Mesodermal cell (in vitro differentiated cells): ENCODE data around the gene VPS35L.
"Not testable (repeated sequence)": the region's sequence is repeated elsewhere in the genome, so short reads cannot be mapped to it uniquely, and the experiment has no call there.

Source experiments
- H3K27ac ChIP-seq: 2 replicates; pipeline ENCODE4 v1.7.0; 2013; ENCODE audit warnings: mild to moderate bottlenecking, low read depth, low read length, moderate library complexity; ENCODE audit not compliant: severe bottlenecking
- H3K36me3 ChIP-seq: 2 replicates; pipeline ENCODE4 v1.7.1; 2013; ENCODE audit warnings: mild to moderate bottlenecking, low read length, moderate library complexity; ENCODE audit not compliant: control insufficient read depth, insufficient read depth
- H3K4me1 ChIP-seq: one replicate; pipeline ENCODE4 v1.7.1; 2013; ENCODE audit warnings: mild to moderate bottlenecking, low read length; ENCODE audit not compliant: insufficient read depth, control insufficient read depth, poor library complexity, severe bottlenecking
- H3K4me3 ChIP-seq: 2 replicates; pipeline ENCODE4 v1.7.0; 2013; ENCODE audit warnings: low read length, control low read depth, mild to moderate bottlenecking; ENCODE audit not compliant: insufficient read depth, poor library complexity, severe bottlenecking; ENCODE audit errors: extremely low read depth
- H3K9me3 ChIP-seq: 2 replicates; pipeline ENCODE4 v1.7.1; 2013; ENCODE audit warnings: mild to moderate bottlenecking, low read length, moderate library complexity; ENCODE audit not compliant: control insufficient read depth
- WGBS, 2 experiments: methylation state at CpG; one replicate each; pipeline ENCODE4 v1.1.5; 2013; ENCODE audit warnings: missing lambda C conversion rate in 2 of 2; ENCODE audit not compliant: insufficient coverage in 2 of 2; 5-methylcytosine and 5-hydroxymethylcytosine counted together

The VPS35L gene

GRCh38 chr16:19678804-19679203, 123.3 kb downstream of the VPS35L start:
- 94 to 100% methylated on average over 2 of the region's 7 CpGs for WGBS, 2 experiments
- Histone ChIP-seq H3K4me3 (no peak overlapping the region), H3K36me3 (peaks cover 42% of the 10 kb centered on the region), H3K4me1 (no peaks in the 10 kb centered on the region), H3K9me3 (no peaks in the 10 kb centered on the region), H3K27ac (no peak overlapping the region)

GRCh38 chr16:19679281-19679680, 123.8 kb downstream of the VPS35L start:
- H3K36me3 ChIP-seq, result peaks cover 47% of the 10 kb centered on the region
- 79 to 100% methylated on average over 2 to 3 of the region's 6 CpGs for WGBS, 2 experiments

GRCh38 chr16:19680881-19681340, 125.4 kb downstream of the VPS35L start:
- Histone ChIP-seq H3K27ac (no peak overlapping the region), H3K4me1 (no peaks in the 10 kb centered on the region), H3K36me3 (peaks cover 57% of the 10 kb centered on the region), H3K9me3 (peaks cover 3% of the 10 kb centered on the region), H3K4me3 (no peak overlapping the region)
- WGBS, 2 experiments, result 85 to 86% methylated on average over 3 to 6 of the region's 6 CpGs

More at GRCh38 chr16:19679281-19679680, 123.8 kb downstream of the VPS35L start:
- H3K27ac ChIP-seq, H3K4me3 ChIP-seq, H3K4me1 ChIP-seq, H3K9me3 ChIP-seq: not testable (repeated sequence)

GRCh38 chr16:19681637-19682036, 126.1 kb downstream of the VPS35L start:
- peaks cover 3% of the 10 kb centered on the region for H3K9me3 ChIP-seq
- WGBS, 2 experiments, result 88 to 92% methylated on average over 6 to 8 of the region's 12 CpGs
- peaks cover 51% of the 10 kb centered on the region for H3K36me3 ChIP-seq
- no peak overlapping the region for H3K27ac ChIP-seq
- H3K4me1 ChIP-seq, result no peaks in the 10 kb centered on the region
- no peak overlapping the region for H3K4me3 ChIP-seq

GRCh38 chr16:19683453-19684236, 128.1 kb downstream of the VPS35L start:
- WGBS, 2 experiments, result 91 to 93% methylated on average over 4 to 6 of the region's 6 CpGs
- Histone ChIP-seq H3K4me1 (no peaks in the 10 kb centered on the region), H3K4me3 (no peak overlapping the region), H3K9me3 (peaks cover 3% of the 10 kb centered on the region), H3K27ac (no peak overlapping the region), H3K36me3 (peaks cover 51% of the 10 kb centered on the region)

- Histone ChIP-seq H3K4me3 (no peak overlapping the region), H3K27ac (no peak overlapping the region), H3K36me3 (peaks cover 51% of the 10 kb centered on the region), H3K4me1 (no peaks in the 10 kb centered on the region), H3K9me3 (peaks cover 3% of the 10 kb centered on the region)
- WGBS, 2 experiments, result 91 to 96% methylated on average over 3 to 4 of the region's 4 CpGs
Measured at GRCh38 chr16:19685176-19685575, 129.7 kb downstream of the VPS35L start.

GRCh38 chr16:19687279-19687678, 131.8 kb downstream of the VPS35L start:
- Histone ChIP-seq H3K4me3 (no peak overlapping the region), H3K9me3 (peaks cover 3% of the 10 kb centered on the region), H3K36me3 (peaks cover 53% of the 10 kb centered on the region), H3K4me1 (no peaks in the 10 kb centered on the region), H3K27ac (no peak overlapping the region)
- 66 to 78% methylated on average over 5 to 7 of the region's 7 CpGs for WGBS, 2 experiments

GRCh38 chr16:19688396-19689024, 133.0 kb downstream of the VPS35L start:
- no peak overlapping the region for H3K27ac ChIP-seq
- peaks cover 3% of the 10 kb centered on the region for H3K9me3 ChIP-seq
- H3K36me3 ChIP-seq, result peaks cover 51% of the 10 kb centered on the region
- H3K4me3 ChIP-seq, result no peak overlapping the region
- H3K4me1 ChIP-seq, result no peaks in the 10 kb centered on the region
- WGBS, 2 experiments, result 94 to 97% methylated on average over 13 to 18 of the region's 18 CpGs

- H3K4me1 ChIP-seq, result no peaks in the 10 kb centered on the region
- WGBS, 2 experiments, result 95 to 100% methylated on average over 2 to 4 of the region's 5 CpGs
- H3K9me3 ChIP-seq, result peaks cover 3% of the 10 kb centered on the region
- H3K27ac ChIP-seq, result no peak overlapping the region
- no peak overlapping the region for H3K4me3 ChIP-seq
- peaks cover 42% of the 10 kb centered on the region for H3K36me3 ChIP-seq
Measured at GRCh38 chr16:19689342-19689741, 133.8 kb downstream of the VPS35L start.

- H3K36me3 ChIP-seq, result peaks cover 34% of the 10 kb centered on the region
- 94 to 96% methylated on average over 4 of the region's 4 CpGs for WGBS, 2 experiments
Measured at GRCh38 chr16:19690196-19690595, 134.7 kb downstream of the VPS35L start.

More at GRCh38 chr16:19690196-19690595, 134.7 kb downstream of the VPS35L start:
- Histone ChIP-seq H3K9me3 (peaks cover 1% of the 10 kb centered on the region), H3K4me1 (no peaks in the 10 kb centered on the region), H3K27ac (no peak overlapping the region), H3K4me3 (no peak overlapping the region)
